Breast epithelium (tissue), 3 donors: ENCODE results near the gene KATNAL1.

Experiments
- CTCF ChIP-seq, 3 donors: fragments of 450-650 bp; IDR thresholded peaks; one replicate each; pipeline ENCODE4 v1.5.1; 2016 to 2017; ENCODE audit warnings: antibody characterized with exemption in 3 of 3, mild to moderate bottlenecking in 3 of 3, moderate library complexity in 3 of 3
- POLR2A ChIP-seq: fragments of 450-650 bp; IDR thresholded peaks from one replicate; pipeline ENCODE4 v1.6.1; 2016; ENCODE audit warnings: antibody characterized with exemption, mild to moderate bottlenecking, moderate library complexity

GRCh38 chr13:30156826-30157615 lies 150.3 kb downstream of the KATNAL1 start:
- TF ChIP-seq CTCF (IDR thresholded peaks at IDR 0.05), result no peak
- TF ChIP-seq POLR2A, result no peak
